GM08714 (cell line): ENCODE results near the gene PSORS1C1.

Experiments
- H3K4me3 ChIP-seq: fragments of 200-500 bp; sonication (Bioruptor generic); 2 replicates; pipeline ENCODE4 v1.5.1; 2014; ENCODE audit warnings: mild to moderate bottlenecking, low read length, inconsistent platforms
- ZNF274 ChIP-seq: IDR thresholded peaks from 2 replicates; pipeline ENCODE4 v1.6.1; 2012; ENCODE audit warnings: mild to moderate bottlenecking, low read depth, low read length

The PSORS1C1 gene

GRCh38 chr6:31087494-31088089 is 27.0 kb upstream of the PSORS1C1 start:
- TF ChIP-seq ZNF274 = no peak
- no peak overlapping the region for H3K4me3 ChIP-seq

GRCh38 chr6:31090275-31090972 is 24.2 kb upstream of the PSORS1C1 start:
- TF ChIP-seq ZNF274 = no peak
- H3K4me3 ChIP-seq = no peak overlapping the region

GRCh38 chr6:31090973-31091364 is 23.6 kb upstream of the PSORS1C1 start:
- no peak overlapping the region for H3K4me3 ChIP-seq
- no peak for TF ChIP-seq ZNF274

- no peak overlapping the region for H3K4me3 ChIP-seq
- TF ChIP-seq ZNF274 = no peak
Observed at GRCh38 chr6:31091680-31092079, 22.9 kb upstream of the PSORS1C1 start.

GRCh38 chr6:31092238-31092637 is 22.4 kb upstream of the PSORS1C1 start:
- no peak overlapping the region for H3K4me3 ChIP-seq
- no peak for TF ChIP-seq ZNF274

GRCh38 chr6:31092769-31093505 is 21.7 kb upstream of the PSORS1C1 start:
- no peak for TF ChIP-seq ZNF274
- H3K4me3 ChIP-seq = no peak overlapping the region

GRCh38 chr6:31094389-31094881 is 20.2 kb upstream of the PSORS1C1 start:
- no peak overlapping the region for H3K4me3 ChIP-seq
- no peak for TF ChIP-seq ZNF274

- TF ChIP-seq ZNF274 = no peak
- H3K4me3 ChIP-seq = no peak overlapping the region
Observed at GRCh38 chr6:31096215-31096614, 18.4 kb upstream of the PSORS1C1 start.

GRCh38 chr6:31096656-31097055 is 17.9 kb upstream of the PSORS1C1 start:
- H3K4me3 ChIP-seq = no peak overlapping the region
- TF ChIP-seq ZNF274 = no peak

GRCh38 chr6:31098449-31098938 is 16.1 kb upstream of the PSORS1C1 start:
- TF ChIP-seq ZNF274 = no peak

GRCh38 chr6:31103136-31103535 is 11.5 kb upstream of the PSORS1C1 start:
- no peak for TF ChIP-seq ZNF274
- no peak overlapping the region for H3K4me3 ChIP-seq

More at GRCh38 chr6:31098449-31098938, 16.1 kb upstream of the PSORS1C1 start:
- no peak overlapping the region for H3K4me3 ChIP-seq

- TF ChIP-seq ZNF274 = no peak
- H3K4me3 ChIP-seq = no peak overlapping the region
Observed at GRCh38 chr6:31107052-31107451, 7.5 kb upstream of the PSORS1C1 start.

GRCh38 chr6:31110825-31111582 is 3.6 kb upstream of the PSORS1C1 start:
- H3K4me3 ChIP-seq = no peak overlapping the region
- no peak for TF ChIP-seq ZNF274

- no peak overlapping the region for H3K4me3 ChIP-seq
- no peak for TF ChIP-seq ZNF274
Observed at GRCh38 chr6:31111712-31112111, 2.9 kb upstream of the PSORS1C1 start.
